Activated CD4-positive, CD25-positive, alpha-beta regulatory T cell treated with anti-CD3 and anti-CD28 coated beads, Interleukin-2, amount 50 U/mL, for 72 hours (primary cell): ENCODE measurements around the gene ASXL1.
"Not testable (repeated sequence)": the region's sequence is repeated elsewhere in the genome, so short reads cannot be mapped to it uniquely, and the experiment has no call there.

Experiments used
- DNase-seq: peaks from one replicate; pipeline ENCODE4 v3.0.0; 2021

The ASXL1 gene

GRCh38 chr20:32337937-32338661 lies 20.0 kb upstream of the ASXL1 start:
- no peak for DNase-seq

GRCh38 chr20:32338665-32339064 lies 19.5 kb upstream of the ASXL1 start:
- DNase-seq, result no peak

DNA sequence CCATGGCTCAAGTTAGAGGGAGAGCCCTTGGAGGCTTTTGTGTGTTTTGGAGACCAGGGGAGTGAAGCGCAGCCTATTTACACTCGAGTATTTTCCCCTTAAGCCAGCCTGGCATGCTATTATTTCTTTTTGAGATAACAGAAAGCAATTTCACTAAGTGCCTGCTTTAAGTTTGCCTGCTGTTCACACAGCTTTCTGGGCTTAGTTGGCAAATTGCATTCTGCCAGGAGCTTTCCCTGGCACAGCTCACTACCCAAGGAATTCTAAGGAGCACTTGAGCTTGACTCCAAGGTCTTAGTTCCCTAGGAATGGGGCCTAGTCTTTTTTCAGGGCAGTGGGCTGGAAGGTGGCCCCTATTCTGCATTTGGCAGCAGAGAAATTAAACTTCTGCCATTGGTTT lies 19.0 kb upstream of the ASXL1 start:
- DNase-seq, result no peak

DNA sequence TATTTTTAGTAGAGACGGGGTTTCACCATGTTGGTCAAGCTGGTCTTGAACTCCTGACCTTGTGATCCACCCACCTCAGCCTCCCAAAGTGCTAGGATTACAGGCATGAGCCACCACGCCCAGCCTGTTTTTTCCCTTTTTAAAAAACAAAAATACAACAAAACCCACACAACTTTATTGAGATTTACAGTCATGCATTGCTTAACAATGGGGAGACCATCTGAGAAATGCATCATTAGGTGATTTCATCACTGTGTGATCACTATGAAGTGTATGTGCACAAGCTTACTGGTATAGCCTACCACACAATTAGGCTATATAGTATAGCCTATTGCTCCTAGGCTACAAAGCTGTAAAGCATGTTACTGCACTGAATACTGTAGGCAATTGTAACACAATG lies 17.1 kb upstream of the ASXL1 start:
- DNase-seq, result not testable (repeated sequence)

GRCh38 chr20:32343439-32343838 lies 14.7 kb upstream of the ASXL1 start:
- no peak for DNase-seq

DNA sequence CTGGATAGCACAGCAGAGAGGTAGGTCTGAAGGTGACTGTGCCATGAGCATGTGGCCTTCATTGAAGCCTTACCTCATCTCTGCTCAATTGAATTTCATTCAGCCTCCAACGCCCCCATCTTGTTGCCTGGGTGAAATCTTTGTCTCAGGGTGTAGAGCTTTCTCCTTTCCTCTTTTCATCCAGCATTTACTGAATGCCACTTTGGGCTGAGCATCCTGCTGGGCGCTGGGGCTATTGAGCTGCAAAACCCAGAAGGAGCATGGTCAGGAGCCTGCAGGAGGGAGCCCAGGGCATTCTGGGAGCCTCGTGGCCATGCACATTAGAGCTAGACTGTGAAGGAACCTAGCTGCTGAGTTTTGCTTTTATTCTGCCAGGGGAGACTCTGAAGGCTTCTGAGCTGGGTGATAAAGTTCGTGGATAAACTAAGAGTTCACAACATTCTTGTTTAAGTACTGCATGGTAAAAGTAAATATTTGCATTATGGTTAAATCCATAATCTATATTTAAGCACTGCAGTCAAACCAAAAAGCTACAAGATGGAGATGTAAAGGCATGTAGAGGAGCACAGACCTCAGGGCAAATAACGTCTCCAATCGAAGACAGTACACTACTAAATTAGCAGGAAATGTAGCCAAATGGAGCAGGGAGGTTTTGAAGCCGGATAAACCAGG lies 13.2 kb upstream of the ASXL1 start:
- DNase-seq, result no peak

DNA sequence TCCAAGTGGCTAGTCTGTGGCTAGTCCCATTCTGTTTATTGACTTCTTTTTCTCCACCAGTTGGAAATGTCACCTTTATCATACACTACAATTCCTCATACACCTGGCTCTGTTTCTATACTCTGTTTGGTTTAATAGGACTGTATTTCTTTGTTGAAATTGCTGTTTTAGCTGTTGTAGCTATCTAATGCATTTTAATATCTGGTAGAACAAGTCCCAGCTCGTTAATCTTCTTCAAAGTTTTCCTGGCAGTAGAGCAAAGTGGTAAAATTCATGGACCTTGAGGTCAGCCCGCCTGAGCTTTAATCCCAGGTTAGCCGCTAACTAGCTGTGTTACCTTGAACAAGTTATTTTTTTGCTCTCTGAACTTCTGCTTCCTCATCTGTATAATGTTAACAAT lies 9.9 kb upstream of the ASXL1 start:
- no peak for DNase-seq

GRCh38 chr20:32350421-32350820 lies 7.7 kb upstream of the ASXL1 start:
- no peak for DNase-seq

GRCh38 chr20:32352121-32352720 lies 5.9 kb upstream of the ASXL1 start:
- DNase-seq, result no peak

GRCh38 chr20:32353848-32354496 lies 4.2 kb upstream of the ASXL1 start:
- no peak for DNase-seq

DNA sequence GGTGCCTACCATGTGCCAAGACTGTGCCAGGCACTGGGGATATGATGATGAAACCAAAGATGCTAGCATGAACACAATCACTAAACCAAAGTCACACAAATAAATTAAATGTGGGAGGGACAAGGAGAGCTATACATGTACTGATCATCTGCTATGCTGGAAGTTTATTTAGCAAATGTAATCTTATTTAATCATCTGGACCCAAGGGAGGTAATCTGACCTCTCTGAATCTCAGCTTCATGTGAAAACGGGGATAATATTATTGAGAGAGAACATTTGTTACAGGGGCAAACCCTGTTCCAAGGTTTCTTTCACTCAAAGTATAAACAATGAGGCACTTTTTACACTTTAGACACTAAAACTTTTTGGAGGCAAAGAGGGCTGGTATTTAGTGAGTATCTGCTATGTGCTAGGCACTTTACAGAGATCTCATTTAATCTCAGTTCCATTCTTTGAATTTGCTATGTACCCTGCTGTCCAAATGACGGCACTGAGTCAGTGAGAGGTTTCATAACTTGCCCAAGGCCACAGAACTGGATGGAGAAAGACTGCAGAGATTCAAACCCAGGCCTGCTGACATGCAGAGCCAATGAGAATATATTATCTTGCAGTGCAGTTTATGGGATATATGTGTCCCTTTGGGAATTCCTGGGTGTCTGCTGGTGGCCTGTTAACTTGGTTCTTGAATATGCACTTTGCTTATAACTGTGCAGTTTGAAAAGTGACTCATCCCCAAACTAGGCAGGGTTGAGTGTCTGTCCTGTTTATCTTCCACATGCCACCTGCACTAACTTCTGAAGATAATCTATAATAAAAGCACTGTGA lies 3.3 kb upstream of the ASXL1 start:
- no peak for DNase-seq

DNA sequence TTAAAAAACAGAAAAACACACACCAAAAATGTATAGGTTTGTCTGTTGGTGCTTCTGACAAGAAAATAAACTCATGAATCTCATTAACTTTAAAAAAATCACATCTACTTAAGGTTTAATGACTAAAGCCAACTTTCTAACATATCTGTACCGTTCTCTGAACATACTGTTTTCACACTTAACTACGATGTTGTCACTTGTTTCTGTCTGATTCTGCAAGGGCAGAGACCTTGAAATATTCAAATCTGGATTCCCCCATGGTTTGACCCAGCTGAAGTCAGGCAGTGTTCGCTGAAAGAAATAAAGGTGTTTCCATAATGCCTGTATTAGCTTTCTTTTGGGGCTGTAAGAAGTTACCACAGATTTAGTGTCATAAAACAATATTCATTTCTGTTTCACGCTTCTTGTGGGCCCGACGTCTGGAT lies 2.7 kb upstream of the ASXL1 start:
- DNase-seq, result no peak

DNA sequence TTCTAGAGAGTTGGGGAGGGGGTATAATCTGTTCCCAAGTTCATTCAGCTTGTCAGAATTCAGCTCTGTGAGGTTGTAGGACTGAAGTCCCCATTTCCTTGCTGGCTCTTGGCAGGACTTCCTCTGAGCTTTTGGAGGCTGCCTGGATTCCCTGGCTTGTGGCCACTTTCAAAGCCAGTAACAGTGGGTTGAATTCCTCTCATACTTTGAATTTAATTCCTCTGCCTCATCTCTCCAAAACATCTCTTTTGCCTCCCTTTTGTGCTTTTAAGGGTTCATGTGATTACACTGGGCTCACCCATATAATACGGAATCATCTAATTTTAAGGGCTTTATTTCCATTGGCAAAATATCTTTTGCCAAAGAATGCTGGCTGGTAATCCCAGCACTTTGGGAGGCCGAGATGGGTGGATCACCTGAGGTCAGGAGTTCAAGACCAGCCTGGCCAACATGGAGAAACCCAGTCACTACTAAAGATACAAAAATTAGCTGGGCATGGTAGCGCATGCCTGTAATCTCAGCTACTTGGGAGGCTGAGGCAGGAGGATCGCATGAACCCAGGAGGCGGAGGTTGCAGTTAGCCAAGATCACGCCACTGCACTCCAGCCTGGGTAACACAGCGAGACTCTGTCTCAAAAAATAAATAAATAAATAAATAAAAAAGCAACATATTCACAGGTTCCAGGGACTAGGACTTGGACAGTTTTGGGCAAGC lies 2.1 kb upstream of the ASXL1 start:
- not testable (repeated sequence) for DNase-seq

GRCh38 chr20:32356622-32357374 lies 1.3 kb upstream of the ASXL1 start:
- DNase-seq, result no peak

DNA sequence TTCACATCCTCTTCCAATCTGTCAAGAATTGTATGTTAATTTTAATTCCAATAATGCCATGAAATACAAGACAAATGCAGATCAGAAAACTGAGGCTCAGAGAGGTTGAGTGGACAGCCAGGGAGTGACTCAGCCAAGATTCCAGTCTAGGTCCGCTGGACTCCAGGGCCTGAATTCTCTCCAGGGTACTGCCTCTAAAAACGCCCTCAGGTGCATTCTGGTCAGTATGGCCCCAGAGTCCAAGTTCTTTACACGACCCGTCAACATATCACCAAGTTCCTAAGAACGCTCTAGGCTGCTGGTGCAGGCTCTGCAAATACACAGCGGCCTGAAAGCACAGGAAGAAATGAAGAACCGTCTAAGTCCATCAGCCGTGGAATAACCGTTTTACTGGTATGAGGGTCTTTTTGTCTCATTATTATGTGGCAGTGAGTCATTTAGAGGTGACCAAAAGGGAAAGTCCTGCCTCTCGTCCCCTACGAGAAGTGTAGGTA lies 709 bp upstream of the ASXL1 start:
- DNase-seq, result peak; percentile 41

DNA sequence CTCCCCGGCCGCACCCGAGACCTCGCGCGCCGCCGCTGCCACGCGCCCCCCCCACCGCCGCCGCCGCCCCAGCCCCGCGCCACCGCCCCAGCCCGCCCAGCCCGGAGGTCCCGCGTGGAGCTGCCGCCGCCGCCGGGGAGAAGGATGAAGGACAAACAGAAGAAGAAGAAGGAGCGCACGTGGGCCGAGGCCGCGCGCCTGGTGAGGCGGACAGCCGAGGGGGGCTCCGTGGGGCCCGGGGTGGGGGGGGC lies 426 bp downstream of the ASXL1 start:
- no peak for DNase-seq

GRCh38 chr20:32358883-32359632 lies 927 bp downstream of the ASXL1 start:
- DNase-seq, result peak; percentile 78

DNA sequence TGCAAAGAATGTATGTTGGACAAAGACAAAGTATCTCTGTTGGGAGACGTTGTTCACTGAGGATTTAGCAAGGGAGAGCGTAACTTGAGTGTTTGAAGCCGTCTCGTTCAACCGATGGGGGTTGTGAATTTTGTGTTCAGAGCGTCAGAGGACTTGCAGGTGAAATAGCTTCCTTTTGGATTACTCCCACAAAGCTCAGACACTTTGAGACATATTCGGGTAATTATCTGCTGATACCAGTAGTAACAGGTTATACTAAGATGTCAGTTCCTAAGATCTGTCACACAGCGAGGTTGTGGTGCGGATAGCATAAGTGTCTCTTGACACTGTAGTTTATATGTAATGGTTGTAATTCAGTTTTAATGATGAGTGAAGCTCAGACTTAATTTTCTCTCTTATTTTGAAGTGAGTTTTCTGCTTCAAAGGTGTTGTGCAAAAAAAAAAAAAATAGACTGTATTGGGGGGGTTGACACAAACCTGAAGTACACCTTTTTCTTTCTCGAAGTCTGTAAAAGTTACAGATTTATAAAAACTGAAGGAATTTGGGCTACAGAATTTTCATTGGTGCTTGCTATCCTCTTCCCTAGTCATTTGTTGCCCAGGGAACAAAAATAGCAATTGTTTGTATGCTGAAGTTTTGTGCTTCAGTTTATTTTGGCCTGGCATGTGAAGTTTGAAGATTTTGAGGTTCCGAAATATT lies 1.7 kb downstream of the ASXL1 start:
- no peak for DNase-seq

DNA sequence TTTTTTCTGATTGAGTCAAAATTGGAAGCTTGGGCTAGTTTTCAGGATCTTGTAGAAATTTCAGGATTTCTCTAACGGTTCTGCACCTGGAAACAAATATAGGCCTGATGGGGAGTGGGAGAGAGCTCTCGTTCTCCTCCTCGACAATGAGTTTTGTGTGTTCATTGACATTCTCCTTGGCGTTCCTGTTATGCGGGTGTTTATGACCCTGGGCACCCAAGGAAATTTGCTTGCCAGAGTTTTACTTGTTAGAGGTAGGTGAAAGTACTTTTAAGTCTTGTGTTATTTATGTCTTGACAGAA lies 2.2 kb downstream of the ASXL1 start:
- no peak for DNase-seq

DNA sequence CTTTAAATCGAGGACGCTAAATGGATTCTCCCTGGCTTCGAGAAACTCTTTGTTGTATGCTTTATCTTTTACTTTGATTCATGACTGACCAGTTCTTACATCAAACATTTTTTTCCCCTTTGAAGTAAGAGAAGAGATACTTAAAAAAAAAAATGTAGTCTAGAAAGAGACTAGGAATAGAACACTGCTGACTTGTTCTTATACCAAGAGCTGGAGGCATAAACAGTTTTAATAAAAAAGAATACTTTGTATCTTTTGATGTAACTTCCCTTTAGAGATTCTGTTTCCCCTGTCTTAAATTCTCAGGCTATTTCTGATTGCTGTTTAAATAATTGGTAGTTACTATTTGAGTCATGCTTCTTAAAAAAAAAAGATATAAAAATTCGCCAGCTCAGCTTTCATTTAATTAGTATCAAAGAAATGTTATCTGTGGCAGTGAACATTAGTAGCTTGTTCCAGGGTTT lies 4.8 kb downstream of the ASXL1 start:
- no peak for DNase-seq
